NB4 (cell line): ENCODE results near the gene BRD8.

Experiments
- CTCF ChIP-seq: IDR thresholded peaks from one replicate; pipeline ENCODE4 v1.5.1; 2012; ENCODE audit warnings: low read depth, low read length
- MYC ChIP-seq: IDR thresholded peaks from 2 replicates; pipeline ENCODE4 v1.6.1; 2011; ENCODE audit warnings: low read depth, low read length
- POLR2A ChIP-seq: IDR thresholded peaks from 2 replicates; pipeline ENCODE4 v1.6.1; 2011; ENCODE audit warnings: mild to moderate bottlenecking; ENCODE audit not compliant: insufficient read length; ENCODE audit errors: extremely low read depth

- TF ChIP-seq CTCF (no peak), MYC (no peak), POLR2A (no peak)
Observed at GRCh38 chr5:138226910-138227309, 48.5 kb upstream of the BRD8 start.
